Aorta (tissue), 5 donors: ENCODE data around the gene POLR1B. TPM values are rescaled to one million over a fixed set of nuclear protein-coding genes. Genes with fewer than 3 reads are reported as not detected.
"Not testable (repeated sequence)": the region's sequence is repeated elsewhere in the genome, so short reads cannot be mapped to it uniquely, and the experiment has no call there.

Source experiments
- ATAC-seq: fragments of 200-7000 bp; cut with Tn5 transposase; one replicate; pipeline ENCODE4 v1.9.1; 2022; ENCODE audit warnings: moderate library complexity; ENCODE audit not compliant: low FRiP score
- DNase-seq, 2 donors: peaks; one replicate each; pipeline ENCODE4 v3.0.0-alpha.2; 2020
- H3K27ac ChIP-seq, 2 donors: one replicate each; pipeline ENCODE4 v1.5.1; 2013; ENCODE audit warnings: low read length in 2 of 2, mild to moderate bottlenecking in 2 of 2, moderate library complexity in 2 of 2, control low read depth in 1 of 2, inconsistent platforms in 1 of 2, low read depth in 1 of 2
- H3K27me3 ChIP-seq, 2 donors: one replicate each; pipeline ENCODE4 v1.6.1; 2013; ENCODE audit warnings: control low read depth in 1 of 2, low read length in 1 of 2, mild to moderate bottlenecking in 1 of 2, moderate library complexity in 1 of 2; ENCODE audit not compliant: insufficient read depth in 2 of 2, control insufficient read depth in 1 of 2
- H3K36me3 ChIP-seq, 2 donors: one replicate each; pipeline ENCODE4 v1.6.1; 2013; ENCODE audit warnings: control low read depth in 1 of 2, low read length in 1 of 2, mild to moderate bottlenecking in 1 of 2; ENCODE audit not compliant: insufficient read depth in 2 of 2, control insufficient read depth in 1 of 2
- H3K4me1 ChIP-seq, 2 donors: one replicate each; pipeline ENCODE4 v1.6.1; 2013; ENCODE audit warnings: low read length in 2 of 2, control low read depth in 1 of 2, mild to moderate bottlenecking in 1 of 2, moderate library complexity in 1 of 2; ENCODE audit not compliant: insufficient read depth in 2 of 2, control insufficient read depth in 1 of 2
- H3K4me3 ChIP-seq, 2 donors: one replicate each; pipeline ENCODE4 v1.5.1; 2013; ENCODE audit warnings: low read length in 2 of 2, control low read depth in 1 of 2, mild to moderate bottlenecking in 1 of 2
- H3K9me3 ChIP-seq: one replicate; pipeline ENCODE4 v1.6.1; 2013; ENCODE audit warnings: mild to moderate bottlenecking, low read length; ENCODE audit not compliant: control insufficient read depth
- WGBS, 2 donors: extraction: QIAGEN DNeasy Blood & Tissue Kit; methylation state at CpG; one replicate each; pipeline ENCODE4 v1.1.7; 2013; 5-methylcytosine and 5-hydroxymethylcytosine counted together
- intact Hi-C, 2 donors: fragments of 100-400 bp; cut with DNase I; formaldehyde crosslinking; loops; one replicate each; pipeline versions ENCODE4 v1.14.2 to v1.15.0; 2022
- long read RNA-seq, 2 donors: library from polyadenylated mRNA; unstranded; transcript quantifications; one replicate each; pipeline ENCODE4 v2.0.0, GENCODE V29; 2020 to 2021
- polyA plus RNA-seq, 2 donors: library from polyadenylated mRNA; stranded (reverse); fragments of 200-250 nt; gene quantifications; one replicate each; pipeline ENCODE4 v1.2.3, GENCODE V29; 2013
- total RNA-seq, 2 donors: library from RNA; stranded (reverse); fragmentation: NEBNext Ultra II Directional; extraction: Animal tissue kit (Norgen Biotek cat#: 25700); gene quantifications; one replicate each; pipeline ENCODE4 v1.2.1, GENCODE V29; 2021
- donor health status: healthy with polysubstance abuse.
- donor health status: Bipolar disorder and iron deficiency.
- donor health status: DM: no; HTN: no; CAD: no.
- donor health status: DM: no; HTN: no; CAD: no.
- donor health status: DM: yes; HTN: yes; CAD: no.

The POLR1B gene
- total RNA-seq = 10 to 100 TPM in 1 of 2 donors, 1 to 10 TPM in 1; 9.4 to 13.5 TPM
- polyA plus RNA-seq = 1 to 10 TPM; 3.6 to 3.8 TPM
- long read RNA-seq, donor 1, full-length matches to known transcripts = 1 of 3 reads
- long read RNA-seq, donor 1, partial matches to known transcripts = 0 of 3 reads
- long read RNA-seq, donor 1, other reads (novel, unspliced or antisense) = 2 of 3 reads
- long read RNA-seq, donor 2, full-length matches to known transcripts = 5 of 9 reads
- long read RNA-seq, donor 2, partial matches to known transcripts = 1 of 9 reads
- long read RNA-seq, donor 2, other reads (novel, unspliced or antisense) = 3 of 9 reads

DNA sequence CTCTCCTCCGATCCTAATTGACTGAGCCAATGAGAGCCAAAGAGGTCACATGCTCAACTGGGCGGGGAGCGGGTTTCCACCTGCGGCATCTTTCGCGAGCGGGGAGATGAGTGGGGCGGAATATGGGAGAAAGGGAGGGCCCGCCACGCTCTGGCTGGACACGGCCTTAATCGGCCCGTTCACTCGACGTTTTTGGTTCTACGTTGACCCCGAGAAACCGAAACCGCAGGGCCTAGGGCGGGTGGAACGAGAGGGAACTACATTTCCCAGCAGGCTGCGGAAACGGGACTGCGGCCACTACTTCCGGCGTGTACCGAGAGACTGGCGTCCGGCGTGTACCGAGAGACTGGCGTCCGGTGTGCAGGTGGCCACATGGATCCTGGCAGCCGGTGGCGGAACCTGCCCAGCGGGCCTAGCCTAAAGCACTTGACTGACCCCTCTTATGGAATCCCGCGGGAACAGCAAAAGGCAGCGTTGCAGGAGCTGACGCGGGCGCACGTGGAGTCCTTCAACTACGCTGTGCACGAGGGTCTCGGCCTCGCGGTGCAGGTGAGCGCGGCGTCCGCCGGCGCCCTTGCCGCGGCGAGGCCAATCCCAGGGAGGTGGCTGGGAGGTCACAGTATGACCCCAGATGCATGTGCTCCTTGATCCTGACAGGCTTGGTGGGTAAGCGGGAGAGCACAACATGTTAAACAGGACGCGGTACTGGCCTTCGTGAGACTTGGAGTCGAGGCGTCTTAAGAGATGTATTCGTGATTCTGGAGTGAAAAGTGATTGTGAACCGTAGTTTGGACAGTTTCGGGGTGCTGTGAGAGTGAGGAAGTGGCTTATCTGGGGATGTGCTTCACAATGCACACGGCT, at the start of gene POLR1B:
Gene POLR1B, plus strand, starts transcription at position 343 of the 861 bp plus-strand sequence. Its CDS starts 30 bp downstream, at position 373.
- DNase-seq (peak; percentile 90 to 93), ATAC-seq (peak; percentile 96)
- intact Hi-C loops = loop anchor here in 1 of 2 donors (2.0 to 5.0 kb wide), 2 partner anchors 40 to 60 kb away; partner anchors contain the start of genes CHCHD5 and TTL
- Histone ChIP-seq H3K27ac (peak within 1 kb of the TSS; percentile 51 to 78), H3K4me3 (peak within 1 kb of the TSS; percentile 36 to 78), H3K27me3 (no peaks in the 10 kb centered on the region), H3K36me3 (peaks cover 3% of the 10 kb centered on the region in 2 donors), H3K9me3 (no peaks in the 10 kb centered on the region), H3K4me1 (peaks cover 0 to 5% of the 10 kb centered on the region in 2 donors)
- WGBS, 2 donors = 0% methylated on average over 67 of the region's 67 CpGs

- H3K4me3 ChIP-seq = no peak overlapping the region
- no peaks in the 10 kb centered on the region for H3K9me3 ChIP-seq
- DNase-seq (no peak), ATAC-seq (no peak)
- WGBS, 2 donors = 76 to 84% methylated on average over 3 of the region's 3 CpGs
- no peaks in the 10 kb centered on the region for H3K4me1 ChIP-seq
- H3K27me3 ChIP-seq = no peaks in the 10 kb centered on the region
- H3K36me3 ChIP-seq = peaks cover 0 to 2% of the 10 kb centered on the region in 2 donors
- intact Hi-C loops = no loop called here
- no peak overlapping the region for H3K27ac ChIP-seq
These were observed 49.2 kb upstream of the POLR1B start for GRCh38 chr2:112493048-112493447.

DNA sequence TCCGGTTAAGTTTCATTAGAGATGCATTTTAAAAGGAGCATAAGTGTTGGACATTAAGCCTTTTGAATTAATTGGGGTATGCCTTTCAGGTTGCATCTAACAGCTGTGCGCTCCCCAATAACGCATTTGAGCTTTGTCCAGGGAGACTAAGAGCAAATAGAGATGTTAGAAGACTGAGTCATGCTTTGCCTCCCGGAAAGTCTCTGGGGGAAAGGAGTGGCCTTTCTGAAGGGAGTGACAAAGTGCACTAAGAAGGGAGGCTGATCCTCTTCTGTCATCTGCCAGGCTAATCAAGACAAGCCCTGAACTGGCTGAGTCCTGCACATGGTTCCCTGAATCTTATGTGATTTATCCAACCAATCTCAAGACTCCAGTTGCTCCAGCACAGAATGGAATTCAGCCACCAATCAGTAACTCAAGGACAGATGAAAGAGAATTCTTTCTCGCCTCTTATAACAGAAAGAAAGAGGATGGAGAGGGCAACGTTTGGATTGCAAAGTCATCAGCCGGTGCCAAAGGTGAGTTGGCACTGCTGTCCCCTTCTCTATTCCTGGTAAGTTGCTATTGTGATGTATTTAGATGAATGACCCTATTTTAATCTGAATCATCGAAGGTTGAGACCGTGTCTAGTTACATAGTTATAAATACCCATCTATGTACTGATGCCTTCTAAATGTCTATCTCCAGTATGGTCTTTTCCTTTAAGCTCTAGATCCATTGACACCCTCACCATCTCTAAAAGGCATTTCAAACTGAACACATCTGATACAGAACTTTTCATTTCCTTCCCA, 48.2 kb upstream of the POLR1B start:
- no peaks in the 10 kb centered on the region for H3K4me1 ChIP-seq
- DNase-seq = no peak
- WGBS, 2 donors = 54 to 67% methylated on average over 9 of the region's 9 CpGs

GRCh38 chr2:112494828-112495227, 47.4 kb upstream of the POLR1B start:
- ATAC-seq (no peak), DNase-seq (no peak)
- H3K4me3 ChIP-seq = no peak overlapping the region
- no peak overlapping the region for H3K27ac ChIP-seq
- H3K4me1 ChIP-seq = no peaks in the 10 kb centered on the region
- intact Hi-C loops = no loop called here
- H3K36me3 ChIP-seq = peaks cover 0 to 2% of the 10 kb centered on the region in 2 donors
- no peaks in the 10 kb centered on the region for H3K27me3 ChIP-seq
- WGBS, 2 donors = 81 to 84% methylated on average over 5 of the region's 5 CpGs
- H3K9me3 ChIP-seq = no peaks in the 10 kb centered on the region

More for the DNA sequence above, 48.2 kb upstream of the POLR1B start:
- H3K4me3 ChIP-seq = no peak overlapping the region
- no peaks in the 10 kb centered on the region for H3K9me3 ChIP-seq
- peaks cover 0 to 2% of the 10 kb centered on the region in 2 donors for H3K36me3 ChIP-seq
- H3K27me3 ChIP-seq = no peaks in the 10 kb centered on the region
- intact Hi-C loops = no loop called here
- ATAC-seq = no peak
- no peak overlapping the region for H3K27ac ChIP-seq

GRCh38 chr2:112495878-112496277, 46.4 kb upstream of the POLR1B start:
- H3K27me3 ChIP-seq, H3K27ac ChIP-seq, H3K36me3 ChIP-seq, intact Hi-C loops, ATAC-seq, DNase-seq, H3K4me1 ChIP-seq, H3K4me3 ChIP-seq, H3K9me3 ChIP-seq: not testable (repeated sequence)
- WGBS, 2 donors = 75 to 93% methylated on average over 4 of the region's 4 CpGs

DNA sequence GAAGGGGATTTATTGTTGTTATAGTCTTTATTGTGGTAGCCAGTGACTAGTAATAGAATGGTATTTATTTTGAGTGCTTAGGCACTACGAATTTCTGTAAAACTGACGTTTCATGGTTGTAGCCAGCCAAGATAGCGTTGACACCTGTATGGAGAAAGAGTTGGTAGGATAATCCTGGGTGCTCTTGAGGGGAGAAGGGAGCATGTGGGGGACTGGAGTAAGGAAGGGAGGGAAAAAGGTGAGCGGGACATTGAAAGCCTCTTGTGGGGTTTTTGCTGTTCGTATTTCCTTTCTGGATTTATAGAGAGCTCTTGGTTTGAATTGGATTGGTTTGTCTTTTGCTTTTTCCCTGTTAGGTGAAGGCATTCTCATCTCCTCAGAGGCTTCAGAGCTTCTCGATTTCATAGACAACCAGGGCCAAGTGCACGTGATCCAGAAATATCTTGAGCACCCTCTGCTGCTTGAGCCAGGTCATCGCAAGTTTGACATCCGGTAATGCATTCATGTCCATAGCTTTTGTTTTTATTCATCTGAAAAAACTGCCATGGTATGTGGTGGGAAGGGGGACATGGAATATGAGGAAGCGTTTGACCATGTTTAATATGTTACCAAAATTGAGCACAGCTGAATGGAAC, 41.3 kb upstream of the POLR1B start:
- ATAC-seq = not testable (repeated sequence)

DNA sequence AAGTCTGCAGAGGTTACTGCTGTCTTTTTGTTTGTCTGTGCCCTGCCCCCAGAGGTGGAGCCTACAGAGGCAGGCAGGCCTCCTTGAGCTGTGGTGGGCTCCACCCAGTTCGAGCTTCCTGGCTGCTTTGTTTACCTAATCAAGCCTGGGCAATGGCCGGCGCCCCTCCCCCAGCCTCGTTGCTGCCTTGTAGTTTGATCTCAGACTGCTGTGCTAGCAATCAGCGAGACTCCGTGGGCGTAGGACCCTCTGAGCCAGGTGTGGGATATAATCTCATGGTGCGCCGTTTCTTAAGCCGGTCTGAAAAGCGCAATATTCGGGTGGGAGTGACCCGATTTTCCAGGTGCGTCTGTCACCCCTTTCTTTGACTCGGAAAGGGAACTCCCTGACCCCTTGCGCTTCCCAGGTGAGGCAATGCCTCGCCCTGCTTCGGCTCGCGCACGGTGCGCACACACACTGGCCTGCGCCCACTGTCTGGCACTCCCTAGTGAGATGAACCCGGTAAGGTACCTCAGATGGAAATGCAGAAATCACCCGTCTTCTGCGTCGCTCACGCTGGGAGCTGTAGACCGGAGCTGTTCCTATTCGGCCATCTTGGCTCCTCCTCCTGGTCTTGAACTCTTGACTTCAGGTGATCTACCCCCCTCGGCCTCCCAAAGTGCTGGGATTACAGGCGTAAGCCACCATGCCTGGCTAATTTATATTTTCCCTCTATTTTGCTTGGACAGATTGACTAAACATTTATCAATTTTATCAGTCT, 32.8 kb upstream of the POLR1B start:
- DNase-seq, H3K4me3 ChIP-seq, H3K36me3 ChIP-seq, H3K9me3 ChIP-seq, H3K27me3 ChIP-seq, H3K27ac ChIP-seq, H3K4me1 ChIP-seq, ATAC-seq, intact Hi-C loops: not testable (repeated sequence)
- 90% methylated on average over 18 to 30 of the region's 32 CpGs for WGBS, 2 donors

More for the DNA sequence above, 41.3 kb upstream of the POLR1B start:
- H3K9me3 ChIP-seq, intact Hi-C loops, H3K27ac ChIP-seq, H3K4me1 ChIP-seq, H3K27me3 ChIP-seq, H3K4me3 ChIP-seq, H3K36me3 ChIP-seq: not testable (repeated sequence)
- WGBS, 2 donors = 45 to 54% methylated on average over 9 of the region's 10 CpGs
- DNase-seq = peak in 1 of 2 donors; percentile 57
